ENCODE data around the gene P2RY1. TPM values are rescaled to one million over a fixed set of nuclear protein-coding genes. Genes with fewer than 3 reads are reported as not detected.

The P2RY1 gene
- total RNA-seq, 4 donors from 2014 or later, result 1.1 to 4.7 (median 2.0) TPM

DNA sequence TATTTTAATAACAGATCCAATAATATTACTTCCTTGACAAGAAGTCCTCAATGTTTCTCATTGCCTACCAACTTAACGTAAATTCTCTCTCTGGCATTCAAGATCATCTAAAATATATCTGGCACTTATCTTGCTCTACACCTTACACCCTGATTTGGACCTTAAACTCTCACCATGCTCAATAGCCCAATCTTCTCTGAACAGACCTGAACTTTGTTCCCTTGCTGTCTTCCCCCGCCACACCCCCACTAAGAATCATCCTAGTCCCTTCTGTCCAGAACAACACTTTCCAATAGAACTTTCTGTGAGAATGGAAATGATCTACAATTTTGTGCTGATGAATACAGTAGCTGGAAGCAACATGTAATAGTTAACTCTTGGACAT lies 44.9 kb downstream of the P2RY1 start:
- Histone ChIP-seq H3K27me3 (no peaks in the 10 kb centered on the region), H3K36me3 (no peaks in the 10 kb centered on the region), H3K4me1 (no peaks in the 10 kb centered on the region), H3K4me3 (no peak overlapping the region), H3K27ac (no peak overlapping the region), H3K9me3 (no peaks in the 10 kb centered on the region)
- 88 to 94% methylated on average over 2 of the region's 2 CpGs for WGBS, 2 donors (ENCODE audit: low coverage in 1 of 2)
- TF ChIP-seq EP300 (IDR thresholded peaks at IDR 0.05), result no peak
- TF ChIP-seq, protein P1, sequence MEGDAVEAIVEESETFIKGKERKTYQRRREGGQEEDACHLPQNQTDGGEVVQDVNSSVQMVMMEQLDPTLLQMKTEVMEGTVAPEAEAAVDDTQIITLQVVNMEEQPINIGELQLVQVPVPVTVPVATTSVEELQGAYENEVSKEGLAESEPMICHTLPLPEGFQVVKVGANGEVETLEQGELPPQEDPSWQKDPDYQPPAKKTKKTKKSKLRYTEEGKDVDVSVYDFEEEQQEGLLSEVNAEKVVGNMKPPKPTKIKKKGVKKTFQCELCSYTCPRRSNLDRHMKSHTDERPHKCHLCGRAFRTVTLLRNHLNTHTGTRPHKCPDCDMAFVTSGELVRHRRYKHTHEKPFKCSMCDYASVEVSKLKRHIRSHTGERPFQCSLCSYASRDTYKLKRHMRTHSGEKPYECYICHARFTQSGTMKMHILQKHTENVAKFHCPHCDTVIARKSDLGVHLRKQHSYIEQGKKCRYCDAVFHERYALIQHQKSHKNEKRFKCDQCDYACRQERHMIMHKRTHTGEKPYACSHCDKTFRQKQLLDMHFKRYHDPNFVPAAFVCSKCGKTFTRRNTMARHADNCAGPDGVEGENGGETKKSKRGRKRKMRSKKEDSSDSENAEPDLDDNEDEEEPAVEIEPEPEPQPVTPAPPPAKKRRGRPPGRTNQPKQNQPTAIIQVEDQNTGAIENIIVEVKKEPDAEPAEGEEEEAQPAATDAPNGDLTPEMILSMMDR (IDR thresholded peaks at IDR 0.05), result no peak
- TF ChIP-seq POLR2A (IDR thresholded peaks at IDR 0.05), result no peak
- no peak for TF ChIP-seq POLR2AphosphoS5 (IDR thresholded peaks at IDR 0.05)
- ATAC-seq, result no peak

- Histone ChIP-seq H3K36me3 (no peaks in the 10 kb centered on the region), H3K9me3 (no peaks in the 10 kb centered on the region), H3K27ac (no peak overlapping the region), H3K4me3 (no peak overlapping the region), H3K4me1 (no peaks in the 10 kb centered on the region), H3K27me3 (no peaks in the 10 kb centered on the region)
- 78 to 100% methylated on average over 1 of the region's 1 CpG for WGBS, 2 donors (ENCODE audit: low coverage in 1 of 2)
- no peak for ATAC-seq
- no peak for TF ChIP-seq EP300 (IDR thresholded peaks at IDR 0.05)
- no peak for TF ChIP-seq POLR2AphosphoS5 (IDR thresholded peaks at IDR 0.05)
- TF ChIP-seq, protein P1 (IDR thresholded peaks at IDR 0.05), result no peak
- no peak for TF ChIP-seq POLR2A (IDR thresholded peaks at IDR 0.05)
These were observed 50.1 kb downstream of the P2RY1 start for GRCh38 chr3:152885076-152885475.

Small RNA genes within 50 kb of the gene (small RNA-seq; reads per million reads assigned to genes)
- gene ATP5MGP5, result 0 reads per million in 4 donors

Data from gastroesophageal sphincter (tissue), 4 donors.